Activated T-cell treated with anti-CD3 and anti-CD28 coated beads for 4 hours (primary cell): ENCODE data around the gene KLHL25.
"Not testable (repeated sequence)": the region's sequence is repeated elsewhere in the genome, so short reads cannot be mapped to it uniquely, and the experiment has no call there.

Source experiments
- DNase-seq: peaks from one replicate; pipeline ENCODE4 v3.0.0-alpha.2; 2020

Gene KLHL25

GRCh38 chr15:85804481-85805170 lies 9.9 kb upstream of the KLHL25 start:
- no peak for DNase-seq

GRCh38 chr15:85802617-85803016 lies 7.9 kb upstream of the KLHL25 start:
- not testable (repeated sequence) for DNase-seq

GRCh38 chr15:85800478-85801123 lies 5.9 kb upstream of the KLHL25 start:
- no peak for DNase-seq

GRCh38 chr15:85796371-85796770 lies 1.6 kb upstream of the KLHL25 start:
- DNase-seq = not testable (repeated sequence)

- DNase-seq = no peak
Measured at GRCh38 chr15:85795337-85796305, 896 bp upstream of the KLHL25 start.

- DNase-seq = no peak
Measured at GRCh38 chr15:85793641-85794597, 806 bp downstream of the KLHL25 start.

- no peak for DNase-seq
Measured at GRCh38 chr15:85792912-85793590, 1.7 kb downstream of the KLHL25 start.

- DNase-seq = no peak
Measured at GRCh38 chr15:85792102-85792731, 2.5 kb downstream of the KLHL25 start.

GRCh38 chr15:85789496-85789875 lies 5.2 kb downstream of the KLHL25 start:
- DNase-seq = no peak

- DNase-seq = no peak
Measured at GRCh38 chr15:85788771-85789495, 5.8 kb downstream of the KLHL25 start.

GRCh38 chr15:85786781-85787114 lies 8.0 kb downstream of the KLHL25 start:
- DNase-seq = no peak

- DNase-seq = no peak
Measured at GRCh38 chr15:85785887-85786780, 8.6 kb downstream of the KLHL25 start.

- no peak for DNase-seq
Measured at GRCh38 chr15:85782064-85782463, 12.7 kb downstream of the KLHL25 start.

GRCh38 chr15:85781099-85781498 lies 13.6 kb downstream of the KLHL25 start:
- DNase-seq = no peak

GRCh38 chr15:85780225-85780985 lies 14.3 kb downstream of the KLHL25 start:
- no peak for DNase-seq

- no peak for DNase-seq
Measured at GRCh38 chr15:85779249-85779648, 15.5 kb downstream of the KLHL25 start.

- DNase-seq = no peak
Measured at GRCh38 chr15:85778107-85778776, 16.5 kb downstream of the KLHL25 start.
